Sigmoid colon (tissue), 4 donors: ENCODE data around the gene MYO5A.

Source experiments
- CTCF ChIP-seq, 4 experiments: fragments of 450-650 bp in 3 of 4; fragments of 200-600 bp in 1 of 4; IDR thresholded peaks; one replicate each; pipeline ENCODE4 v1.5.1; 2016 to 2019; ENCODE audit warnings: antibody characterized with exemption in 4 of 4, mild to moderate bottlenecking in 3 of 4, moderate library complexity in 2 of 4
- EP300 ChIP-seq, 4 donors: sonication (generic); formaldehyde crosslinking; IDR thresholded peaks; one replicate each; pipeline ENCODE4 v1.6.1; 2017; ENCODE audit warnings: antibody characterized with exemption in 4 of 4
- POLR2A ChIP-seq, 2 donors: fragments of 450-650 bp; IDR thresholded peaks; one replicate each; pipeline ENCODE4 v1.6.1; 2016; ENCODE audit warnings: antibody characterized with exemption in 2 of 2, mild to moderate bottlenecking in 2 of 2, moderate library complexity in 2 of 2

GRCh38 chr15:52576692-52577091 is 48.0 kb upstream of the MYO5A start:
- TF ChIP-seq POLR2A (IDR thresholded peaks at IDR 0.05) (no peak), EP300 (IDR thresholded peaks at IDR 0.05) (no peak), CTCF (IDR thresholded peaks at IDR 0.05) (no peak)
